Thyroid gland (tissue), 4 donors: ENCODE measurements around the gene TICAM2. TPM values are rescaled to one million over a fixed set of nuclear protein-coding genes. Genes with fewer than 3 reads are reported as not detected.

ENCODE experiments used
- DNase-seq, 2 donors: peaks; one replicate each; pipeline ENCODE4 v3.0.0-alpha.2; 2019
- H3K27ac ChIP-seq, 3 donors: fragments of 200-600 bp; sonication (generic); 1 replicate in 2 of 3; 2 replicates in 1 of 3; pipeline ENCODE4 v1.5.1; 2016 to 2019; ENCODE audit warnings: mild to moderate bottlenecking in 1 of 3, moderate library complexity in 1 of 3
- H3K27me3 ChIP-seq: fragments of 200-600 bp; sonication (generic); one replicate; pipeline ENCODE4 v1.5.1; 2019
- H3K36me3 ChIP-seq, 2 donors: fragments of 200-600 bp; sonication (generic); one replicate each; pipeline ENCODE4 v1.5.1; 2016 to 2019
- H3K4me1 ChIP-seq, 2 donors: fragments of 200-600 bp; sonication (generic); one replicate each; pipeline ENCODE4 v1.5.1; 2017 to 2019
- H3K4me3 ChIP-seq, 3 donors: fragments of 200-600 bp; sonication (generic); replicated peaks in 1 of 3; 1 replicate in 2 of 3; 2 replicates in 1 of 3; pipeline ENCODE4 v1.5.1; 2016; ENCODE audit warnings: mild to moderate bottlenecking in 1 of 3
- H3K9me3 ChIP-seq: fragments of 200-600 bp; sonication (generic); one replicate; pipeline ENCODE4 v1.5.1; 2017
- POLR2A ChIP-seq, 2 donors: fragments of 450-650 bp; IDR thresholded peaks; one replicate each; pipeline ENCODE4 v1.6.1; 2017; ENCODE audit warnings: antibody characterized with exemption in 2 of 2, mild to moderate bottlenecking in 2 of 2, moderate library complexity in 1 of 2
- WGBS, 2 donors: methylation state at CpG; one replicate each; pipeline ENCODE4 v1.1.5; 2017; 5-methylcytosine and 5-hydroxymethylcytosine counted together
- intact Hi-C: fragments of 100-400 bp; cut with DNase I; formaldehyde crosslinking; loops from one replicate; pipeline ENCODE4 v1.15.1; 2023
- total RNA-seq, 4 donors: library from RNA; depleted of rRNA; stranded (reverse); fragments of >200 nt; gene quantifications; one replicate each; pipeline ENCODE4 v1.2.3, GENCODE V29; 2016
- TF ChIP-seq, protein P1 (sequence below), 6 experiments: fragments of 200-600 bp in 3 of 6; fragments of 450-650 bp in 3 of 6; sonication (generic) in 3 of 6; IDR thresholded peaks; one replicate each; pipeline ENCODE4 v1.5.1; 2016 to 2019; ENCODE audit warnings: antibody characterized with exemption in 6 of 6, mild to moderate bottlenecking in 2 of 6, inconsistent platforms in 1 of 6, moderate library complexity in 1 of 6

The TICAM2 gene
- total RNA-seq, 4 donors from 2014 or later = 1.1 to 2.0 (median 1.5) TPM

DNA sequence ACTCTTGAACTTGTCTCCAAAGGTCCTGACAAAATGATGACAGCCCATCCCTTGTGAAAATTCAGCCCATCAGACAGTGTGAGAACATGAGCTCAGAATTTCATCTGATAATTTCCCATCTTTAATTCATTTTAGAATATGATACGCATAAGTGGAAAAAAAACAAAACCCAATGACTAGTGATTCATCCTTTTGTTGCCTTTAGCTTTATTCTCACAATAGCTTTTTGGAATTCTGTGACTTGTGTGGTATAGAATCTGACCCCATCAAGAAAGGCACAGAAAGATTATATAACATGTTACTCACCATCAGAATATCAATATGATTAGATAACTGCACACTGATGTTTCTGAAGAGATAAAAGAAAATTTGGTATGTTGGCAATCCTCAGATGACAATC, 39.7 kb upstream of the TICAM2 start:
- WGBS, 2 donors = 63 to 78% methylated on average over 1 of the region's 1 CpG
- no peaks in the 10 kb centered on the region for H3K36me3 ChIP-seq
- H3K9me3 ChIP-seq = no peaks in the 10 kb centered on the region
- intact Hi-C loops = no loop called here
- TF ChIP-seq, protein P1, sequence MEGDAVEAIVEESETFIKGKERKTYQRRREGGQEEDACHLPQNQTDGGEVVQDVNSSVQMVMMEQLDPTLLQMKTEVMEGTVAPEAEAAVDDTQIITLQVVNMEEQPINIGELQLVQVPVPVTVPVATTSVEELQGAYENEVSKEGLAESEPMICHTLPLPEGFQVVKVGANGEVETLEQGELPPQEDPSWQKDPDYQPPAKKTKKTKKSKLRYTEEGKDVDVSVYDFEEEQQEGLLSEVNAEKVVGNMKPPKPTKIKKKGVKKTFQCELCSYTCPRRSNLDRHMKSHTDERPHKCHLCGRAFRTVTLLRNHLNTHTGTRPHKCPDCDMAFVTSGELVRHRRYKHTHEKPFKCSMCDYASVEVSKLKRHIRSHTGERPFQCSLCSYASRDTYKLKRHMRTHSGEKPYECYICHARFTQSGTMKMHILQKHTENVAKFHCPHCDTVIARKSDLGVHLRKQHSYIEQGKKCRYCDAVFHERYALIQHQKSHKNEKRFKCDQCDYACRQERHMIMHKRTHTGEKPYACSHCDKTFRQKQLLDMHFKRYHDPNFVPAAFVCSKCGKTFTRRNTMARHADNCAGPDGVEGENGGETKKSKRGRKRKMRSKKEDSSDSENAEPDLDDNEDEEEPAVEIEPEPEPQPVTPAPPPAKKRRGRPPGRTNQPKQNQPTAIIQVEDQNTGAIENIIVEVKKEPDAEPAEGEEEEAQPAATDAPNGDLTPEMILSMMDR (IDR thresholded peaks at IDR 0.05) = no peak
- no peak for TF ChIP-seq POLR2A (IDR thresholded peaks at IDR 0.05)
- DNase-seq = no peak
- no peak overlapping the region for H3K4me3 ChIP-seq
- H3K27ac ChIP-seq = no peak overlapping the region
- H3K4me1 ChIP-seq = no peaks in the 10 kb centered on the region
- no peaks in the 10 kb centered on the region for H3K27me3 ChIP-seq

DNA sequence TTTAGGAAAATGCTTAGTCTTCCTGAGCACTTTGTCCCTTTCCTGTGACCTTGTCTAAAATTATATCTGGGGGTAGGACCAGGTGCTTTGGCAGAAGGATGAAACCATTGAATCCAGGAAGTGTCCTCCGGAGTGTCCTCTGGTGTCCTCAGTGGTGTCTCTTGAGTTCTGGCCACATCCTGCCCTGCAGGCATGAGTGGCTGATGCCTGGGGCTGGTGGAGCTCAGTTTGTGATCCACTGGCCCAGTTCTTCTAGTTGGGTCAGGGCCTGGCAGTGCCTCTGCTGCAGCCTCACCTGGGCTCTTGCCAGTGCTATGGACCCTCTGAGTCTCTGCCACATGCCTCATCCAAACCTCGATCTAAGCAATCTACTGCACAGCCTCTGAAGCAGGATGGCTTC, 38.0 kb upstream of the TICAM2 start:
- H3K9me3 ChIP-seq = no peaks in the 10 kb centered on the region
- WGBS, 2 donors = 77 to 82% methylated on average over 2 of the region's 2 CpGs

DNA sequence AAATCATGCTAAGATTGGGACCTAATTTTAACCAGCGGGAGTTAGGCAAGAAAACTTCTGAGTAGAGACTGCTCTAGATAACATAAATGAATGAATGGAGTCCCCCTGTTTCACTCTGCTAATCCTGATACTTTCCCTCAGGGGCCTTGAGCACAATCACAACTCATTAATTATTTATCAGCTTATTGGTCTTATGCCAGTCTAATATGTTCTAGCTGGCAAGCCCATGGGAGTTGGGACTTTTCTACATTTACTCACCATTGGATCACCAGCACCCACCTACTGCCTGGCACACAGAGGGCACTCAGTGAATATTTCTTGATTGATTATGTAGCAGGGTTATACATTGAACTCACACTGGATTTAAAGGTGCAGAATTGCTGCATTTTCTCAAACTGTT, 37.1 kb upstream of the TICAM2 start:
- Histone ChIP-seq H3K36me3 (no peaks in the 10 kb centered on the region), H3K4me3 (no peak overlapping the region), H3K27ac (no peak overlapping the region), H3K27me3 (no peaks in the 10 kb centered on the region), H3K9me3 (no peaks in the 10 kb centered on the region), H3K4me1 (no peaks in the 10 kb centered on the region)
- TF ChIP-seq, protein P1 (IDR thresholded peaks at IDR 0.05) = no peak
- no peak for TF ChIP-seq POLR2A (IDR thresholded peaks at IDR 0.05)
- WGBS, 2 donors = 85 to 90% methylated on average over 1 of the region's 1 CpG
- intact Hi-C loops = no loop called here
- no peak for DNase-seq

More for the DNA sequence above, 38.0 kb upstream of the TICAM2 start:
- H3K4me1 ChIP-seq = no peaks in the 10 kb centered on the region
- no peak overlapping the region for H3K4me3 ChIP-seq
- no peaks in the 10 kb centered on the region for H3K27me3 ChIP-seq
- intact Hi-C loops = no loop called here
- no peak overlapping the region for H3K27ac ChIP-seq
- H3K36me3 ChIP-seq = no peaks in the 10 kb centered on the region
- no peak for DNase-seq
- TF ChIP-seq, protein P1 (IDR thresholded peaks at IDR 0.05) = no peak
- TF ChIP-seq POLR2A (IDR thresholded peaks at IDR 0.05) = no peak

DNA sequence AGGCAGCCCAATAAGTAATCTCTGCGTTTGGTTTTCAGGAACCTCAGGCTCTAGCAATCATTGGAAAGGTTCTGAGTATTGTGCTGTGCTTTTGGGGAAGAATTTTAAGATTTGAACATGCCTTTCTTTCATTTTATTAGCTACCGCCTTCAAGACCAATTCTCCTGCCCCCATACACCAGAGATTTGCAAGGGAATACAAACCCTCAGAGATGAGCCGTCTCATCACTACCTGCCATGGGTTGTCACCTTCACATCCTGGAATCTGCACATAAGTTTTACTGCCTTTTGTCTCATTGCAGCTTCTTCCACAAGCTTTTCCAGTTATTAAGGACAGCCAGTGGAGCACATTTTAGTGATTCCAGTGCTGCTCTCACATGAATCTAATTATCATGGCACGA, 35.2 kb upstream of the TICAM2 start:
- Histone ChIP-seq H3K27ac (no peak overlapping the region), H3K4me1 (no peaks in the 10 kb centered on the region), H3K9me3 (no peaks in the 10 kb centered on the region), H3K27me3 (no peaks in the 10 kb centered on the region), H3K36me3 (no peaks in the 10 kb centered on the region), H3K4me3 (no peak overlapping the region)
- no peak for TF ChIP-seq POLR2A (IDR thresholded peaks at IDR 0.05)
- TF ChIP-seq, protein P1 (IDR thresholded peaks at IDR 0.05) = no peak
- WGBS, 2 donors = 85 to 87% methylated on average over 4 of the region's 4 CpGs
- intact Hi-C loops = no loop called here
- DNase-seq = no peak

DNA sequence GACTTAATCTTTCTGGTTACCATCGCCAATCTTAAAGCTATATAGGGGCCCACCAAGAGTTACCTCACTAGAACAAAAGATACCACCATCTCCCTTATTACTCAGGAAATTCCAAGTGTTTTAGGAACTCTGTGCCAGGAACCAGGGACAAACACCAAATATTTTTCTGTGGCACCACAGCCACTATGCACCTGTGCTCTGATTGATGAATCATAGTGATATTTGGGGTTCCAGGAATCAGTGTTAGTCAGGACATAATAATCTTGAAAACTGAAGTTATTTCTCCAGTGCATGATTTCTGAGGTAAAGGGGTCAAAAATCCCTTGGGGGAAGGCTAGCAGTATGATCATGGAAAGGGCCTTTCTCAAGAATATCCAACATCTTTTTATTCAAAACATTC, 33.7 kb upstream of the TICAM2 start:
- no peaks in the 10 kb centered on the region for H3K27me3 ChIP-seq
- DNase-seq = no peak
- no peak for TF ChIP-seq POLR2A (IDR thresholded peaks at IDR 0.05)
- TF ChIP-seq, protein P1 (IDR thresholded peaks at IDR 0.05) = no peak
- no peaks in the 10 kb centered on the region for H3K36me3 ChIP-seq
- intact Hi-C loops = no loop called here
- 80 to 90% methylated on average over 1 of the region's 1 CpG for WGBS, 2 donors
- H3K27ac ChIP-seq = no peak overlapping the region
- no peak overlapping the region for H3K4me3 ChIP-seq
- no peaks in the 10 kb centered on the region for H3K4me1 ChIP-seq
- no peaks in the 10 kb centered on the region for H3K9me3 ChIP-seq
